HG03457 (cell line): ENCODE data around the gene LAMB4.

Source experiments
- ATAC-seq: cut with Tn5 transposase; IDR thresholded peaks from one replicate; pipeline ENCODE4 v1.9.1; 2021; ENCODE audit warnings: moderate number of reproducible peaks; ENCODE audit not compliant: unreplicated experiment

Gene LAMB4

DNA sequence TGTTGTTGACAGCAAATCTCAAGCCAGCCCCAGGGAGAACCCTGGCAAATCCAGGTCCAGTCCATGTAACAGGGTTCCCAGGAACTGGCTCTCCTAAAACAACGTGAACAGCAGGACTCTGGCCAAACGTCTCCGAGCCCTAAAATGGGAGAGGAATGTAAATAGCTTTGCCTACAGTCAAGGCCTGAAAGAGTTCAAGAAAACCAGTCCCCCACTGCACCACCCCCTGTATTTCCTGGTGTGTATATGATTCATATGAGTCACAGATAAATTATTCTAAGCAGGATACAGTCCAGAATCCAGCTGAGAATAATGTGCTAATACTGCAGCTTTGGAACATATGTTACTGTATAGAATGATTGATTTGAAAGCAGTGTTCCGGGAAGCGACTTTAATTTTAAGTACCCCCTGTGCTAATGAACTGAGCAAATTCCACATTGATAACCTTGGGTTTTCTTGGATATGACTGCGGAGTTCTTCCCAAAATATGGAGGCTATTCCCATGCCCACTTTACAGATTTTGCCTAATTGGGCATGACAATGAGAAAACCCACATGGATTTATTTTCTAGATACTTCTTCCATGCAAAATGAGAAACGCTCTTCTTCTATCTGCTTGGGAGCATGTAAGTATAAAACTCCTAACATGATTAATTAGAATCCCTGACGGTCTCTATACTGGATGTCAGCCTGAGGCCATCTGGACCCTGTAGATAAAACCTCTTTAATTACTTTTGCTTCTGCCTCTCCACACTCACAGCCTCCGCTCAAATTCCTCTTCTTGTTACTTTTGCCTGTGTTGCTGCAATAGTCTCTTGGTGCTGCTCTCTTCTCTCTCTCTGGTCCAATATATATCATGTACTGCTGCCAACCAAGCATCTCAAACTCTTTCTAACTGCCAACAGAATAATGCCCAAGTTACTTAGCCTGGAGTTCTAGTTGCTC, 50.2 kb downstream of the LAMB4 start:
- no peak for ATAC-seq

DNA sequence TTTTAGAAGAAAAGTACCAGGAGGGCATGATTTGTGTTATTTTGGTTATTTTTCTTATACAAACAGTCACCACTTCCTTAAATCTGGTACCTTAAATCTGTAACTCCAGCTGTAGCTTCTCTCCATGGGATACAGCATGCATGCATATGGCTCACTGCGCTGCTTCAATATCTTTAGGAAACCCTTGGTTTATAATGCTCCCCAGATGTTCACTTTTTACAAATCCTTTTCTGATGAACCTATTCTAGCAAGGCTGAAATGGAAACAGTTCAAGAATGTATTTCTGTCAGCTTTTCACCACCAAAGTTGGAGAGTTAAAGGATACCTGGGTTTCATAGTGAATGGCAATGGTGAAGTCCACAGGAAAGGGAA, 50.9 kb downstream of the LAMB4 start:
- ATAC-seq: no peak

DNA sequence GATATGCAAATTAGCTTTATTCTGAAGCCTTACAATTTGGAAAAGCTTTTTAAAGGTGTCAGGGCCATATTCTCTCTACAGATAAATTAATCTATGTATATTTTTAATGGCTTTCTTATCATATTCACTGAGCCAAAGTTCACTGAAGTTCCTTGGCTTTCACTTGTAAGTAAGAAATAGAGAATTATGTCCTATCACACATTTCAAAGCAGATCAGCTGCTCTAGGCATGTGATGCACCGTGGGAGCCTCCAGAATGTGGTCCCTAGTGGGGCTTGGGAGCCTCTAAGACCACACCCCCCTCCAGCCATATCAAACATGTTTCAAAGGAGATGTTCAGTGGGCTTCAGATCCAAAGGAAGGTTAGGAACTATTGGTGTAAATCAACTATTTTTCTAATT, 51.5 kb downstream of the LAMB4 start:
- no peak for ATAC-seq

DNA sequence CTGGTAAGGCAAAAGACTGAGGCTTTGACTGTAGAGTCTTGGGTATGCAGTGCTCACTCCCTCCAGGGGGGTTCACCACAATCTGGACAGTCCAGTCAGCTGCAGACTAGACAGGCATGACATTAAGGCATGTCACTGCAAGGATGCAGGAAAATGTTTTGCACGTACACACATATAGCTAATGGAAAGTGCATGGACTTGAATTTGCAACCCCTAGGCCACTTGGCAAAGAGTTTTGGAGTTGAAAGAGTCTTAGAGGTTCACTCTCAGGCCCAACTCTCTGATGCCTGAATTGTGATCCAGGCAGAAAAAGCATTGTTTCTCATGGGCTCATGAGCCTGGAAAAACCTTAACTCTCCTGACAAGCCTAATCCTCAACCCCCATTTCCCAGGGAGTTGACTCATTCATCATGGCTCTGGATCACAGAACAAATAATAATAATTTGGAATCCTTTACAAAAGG, 51.9 kb downstream of the LAMB4 start:
- no peak for ATAC-seq

DNA sequence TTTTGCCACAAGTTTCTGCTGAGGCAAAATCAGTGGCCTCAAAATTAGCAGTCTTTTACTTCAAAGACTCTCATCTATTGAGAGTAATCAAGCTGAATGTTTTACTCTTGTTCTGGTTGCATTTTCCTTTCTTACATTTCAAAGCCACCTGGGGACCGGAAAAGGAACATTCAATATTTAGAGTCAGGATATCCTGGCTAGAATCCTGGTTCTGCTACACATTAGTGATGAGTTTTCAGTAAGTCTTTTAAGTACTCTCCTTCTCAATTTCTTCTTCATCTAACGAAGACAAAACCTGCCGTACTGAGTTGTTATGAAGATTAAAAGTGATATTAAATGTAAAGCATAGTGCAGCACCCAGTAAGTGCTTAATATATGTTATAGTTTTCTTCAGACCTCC, 52.5 kb downstream of the LAMB4 start:
- no peak for ATAC-seq

DNA sequence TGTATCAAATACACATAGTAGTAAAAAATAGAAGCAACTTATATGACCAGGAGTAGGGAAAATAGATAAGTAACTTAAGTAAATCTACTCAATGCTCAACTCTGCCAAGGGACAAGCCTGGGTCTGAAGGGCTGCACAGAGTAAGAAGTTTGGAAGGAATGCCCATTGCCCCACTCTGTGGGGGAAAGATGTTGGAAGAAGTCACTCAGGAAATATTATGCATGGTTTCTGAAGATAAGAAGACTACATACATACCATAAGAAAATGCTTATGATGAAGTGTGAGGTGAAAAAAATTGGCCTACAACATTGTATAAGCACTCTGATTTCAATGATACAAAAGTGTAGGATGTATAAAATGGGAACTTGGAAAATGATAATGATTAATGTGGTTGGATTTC, 54.0 kb downstream of the LAMB4 start:
- ATAC-seq: no peak

DNA sequence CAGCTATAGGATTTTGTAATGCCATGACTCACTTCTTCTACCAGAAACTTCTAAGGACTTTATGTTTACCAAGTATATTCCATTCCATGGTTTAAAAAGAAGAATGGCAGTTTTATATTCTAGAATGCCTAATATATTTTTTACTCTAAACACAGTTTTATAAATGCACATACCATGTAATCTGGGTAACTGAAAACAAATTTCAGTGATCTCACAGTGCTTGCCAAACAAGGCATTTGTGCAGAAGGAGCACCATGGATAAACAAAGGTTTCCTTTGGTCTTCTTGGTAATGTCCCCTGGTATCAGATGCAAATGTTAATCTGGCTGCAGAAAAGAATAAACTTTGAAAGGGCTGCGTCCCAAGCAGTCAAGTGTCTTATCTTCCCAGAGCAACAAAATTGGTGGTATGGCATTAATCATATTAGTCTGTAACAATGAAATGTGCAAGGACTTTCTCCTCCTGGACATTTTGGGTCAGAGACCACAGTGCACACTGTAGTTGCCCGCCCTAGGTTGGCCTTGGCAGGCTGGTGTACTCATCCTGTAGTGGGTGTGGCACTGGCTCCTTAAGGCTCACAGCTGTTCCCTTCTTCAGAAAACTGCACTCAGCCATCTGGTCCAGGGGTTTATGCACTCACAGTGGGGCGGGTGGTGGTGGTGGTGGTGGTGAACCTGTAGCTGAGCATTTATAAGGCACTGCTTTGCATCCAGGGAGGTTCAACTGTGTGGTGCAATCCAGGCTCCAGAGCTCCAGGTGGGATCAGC, 56.7 kb downstream of the LAMB4 start:
- no peak for ATAC-seq

DNA sequence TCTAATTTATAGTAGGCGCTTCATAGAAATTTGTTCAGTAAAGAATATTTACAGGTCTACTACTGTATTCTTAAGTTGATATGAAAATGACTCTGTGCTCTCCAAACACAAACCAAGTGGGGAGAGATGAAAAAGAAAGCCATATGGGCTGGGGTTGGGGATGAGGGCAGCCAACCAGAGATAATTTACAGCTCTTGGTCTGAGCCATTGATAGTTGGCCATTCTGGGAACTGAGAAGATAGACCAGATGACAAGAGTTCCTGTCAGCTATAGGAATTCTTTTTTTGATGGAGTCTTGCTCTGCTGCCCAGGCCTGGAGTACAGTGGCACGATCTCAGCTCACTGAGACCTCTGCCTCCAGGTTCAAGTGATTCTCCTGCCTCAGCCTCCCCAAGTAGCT, 57.4 kb downstream of the LAMB4 start:
- ATAC-seq: no peak

DNA sequence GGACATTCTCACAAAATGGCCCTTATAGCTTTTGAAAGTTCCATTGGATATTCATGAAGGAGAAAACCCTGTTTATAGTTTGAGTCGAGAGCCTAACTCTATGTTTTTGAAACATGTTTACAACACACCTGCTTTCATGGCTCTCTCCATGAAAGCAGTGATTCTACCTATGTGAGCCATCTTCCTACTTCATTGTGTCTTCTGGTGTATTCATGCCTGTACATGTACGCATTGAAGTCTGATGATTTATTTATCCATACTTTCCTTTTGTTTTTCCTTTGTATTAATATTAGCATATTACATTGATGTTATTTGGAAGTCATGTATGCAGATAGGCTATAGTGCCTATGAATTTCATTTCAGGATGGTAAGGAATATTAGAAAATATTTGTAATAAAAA, 58.0 kb downstream of the LAMB4 start:
- ATAC-seq: no peak

DNA sequence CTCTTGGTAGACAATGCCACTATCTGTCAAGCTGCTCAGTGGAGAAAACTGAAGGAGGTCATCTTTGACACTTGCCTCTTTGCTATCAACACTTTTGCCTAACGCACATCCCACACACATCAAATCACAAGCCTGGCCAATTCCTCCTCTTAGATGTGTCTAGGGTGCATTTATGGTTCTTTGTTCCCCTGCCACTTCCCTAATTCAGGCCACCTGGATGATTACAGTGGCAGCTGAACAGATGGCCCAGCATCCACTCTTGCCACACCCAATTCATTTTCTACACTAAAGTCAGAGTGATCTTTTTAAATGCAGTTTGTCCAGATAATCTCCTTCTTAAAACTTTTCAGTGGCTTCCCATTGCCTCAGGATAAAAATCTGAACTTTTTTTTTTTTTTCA, 58.6 kb downstream of the LAMB4 start:
- ATAC-seq: no peak

DNA sequence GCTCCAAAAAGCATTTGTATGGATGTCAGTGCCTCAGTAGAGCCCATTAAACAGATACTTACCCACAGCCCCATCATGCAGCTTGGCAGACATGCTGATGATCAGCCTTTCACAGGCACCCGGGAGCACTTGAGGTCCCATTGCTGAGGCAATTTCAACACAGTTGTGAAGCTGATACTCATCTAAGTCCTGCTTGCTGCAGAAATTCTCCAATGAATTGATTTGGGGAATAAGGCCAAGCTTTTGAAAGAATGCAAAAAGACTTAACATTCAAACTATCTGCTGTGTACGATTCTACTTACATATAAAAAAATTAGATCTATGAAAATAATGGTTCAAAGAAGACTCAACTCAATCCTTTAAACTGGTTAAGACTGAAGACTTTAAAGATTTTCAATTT, 60.5 kb downstream of the LAMB4 start:
- ATAC-seq: no peak

DNA sequence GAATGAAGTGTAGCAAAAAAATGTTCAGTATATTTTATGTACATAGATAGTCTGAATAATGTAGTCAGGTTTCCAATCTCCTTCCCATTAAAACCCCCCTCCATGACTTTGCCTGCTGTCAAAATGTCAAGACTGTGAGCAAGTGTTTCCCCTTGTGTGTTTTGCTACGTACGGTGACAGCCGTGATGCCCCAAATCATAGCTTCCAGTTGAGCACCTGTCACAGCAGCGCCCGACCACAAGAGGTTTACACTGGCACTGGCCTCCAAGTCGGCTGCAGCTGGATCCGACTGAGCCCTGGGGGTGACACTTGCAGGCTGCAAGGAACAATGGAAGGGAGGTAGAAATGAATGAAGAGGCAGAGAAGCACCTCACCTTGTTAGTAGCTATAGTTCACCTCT, 62.3 kb downstream of the LAMB4 start:
- ATAC-seq: no peak

DNA sequence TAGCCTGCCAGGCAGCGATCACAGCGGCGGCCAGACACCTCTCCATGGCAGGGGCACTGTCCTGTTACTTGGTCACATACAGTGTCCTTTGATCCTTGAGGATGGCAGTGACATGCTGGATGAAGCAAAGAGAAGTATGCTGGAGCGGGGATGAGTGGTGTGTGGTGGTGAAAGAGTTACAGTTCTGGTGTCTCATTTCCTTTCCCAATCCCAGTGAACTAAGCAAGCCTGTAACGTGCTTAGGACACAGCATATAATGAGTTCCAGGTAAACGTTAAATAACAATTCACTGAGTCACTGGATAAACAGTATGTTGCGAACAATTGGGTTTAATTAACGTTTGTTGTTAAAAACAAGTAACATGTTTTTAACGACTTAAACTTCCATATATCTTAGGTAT, 63.7 kb downstream of the LAMB4 start:
- no peak for ATAC-seq

DNA sequence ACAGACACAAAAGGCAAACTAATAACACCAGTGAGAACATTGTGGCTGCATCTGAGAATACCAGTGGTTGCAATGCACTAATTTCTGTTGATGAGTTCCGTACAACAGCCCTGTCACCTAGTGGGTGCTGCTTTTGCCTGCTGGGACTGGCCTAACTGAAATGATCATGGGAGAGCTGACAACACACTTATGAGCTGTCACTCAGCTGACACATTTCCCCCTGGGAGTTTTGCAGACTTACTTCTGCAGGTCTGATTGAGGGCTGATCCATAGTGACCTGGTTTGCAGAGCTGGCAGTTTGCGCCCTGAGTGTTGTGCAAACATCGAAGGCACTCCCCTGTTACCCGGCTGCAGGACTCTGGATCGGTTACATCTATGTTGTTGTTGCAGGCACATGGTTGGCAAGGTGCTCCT, 66.6 kb downstream of the LAMB4 start:
- ATAC-seq: no peak

DNA sequence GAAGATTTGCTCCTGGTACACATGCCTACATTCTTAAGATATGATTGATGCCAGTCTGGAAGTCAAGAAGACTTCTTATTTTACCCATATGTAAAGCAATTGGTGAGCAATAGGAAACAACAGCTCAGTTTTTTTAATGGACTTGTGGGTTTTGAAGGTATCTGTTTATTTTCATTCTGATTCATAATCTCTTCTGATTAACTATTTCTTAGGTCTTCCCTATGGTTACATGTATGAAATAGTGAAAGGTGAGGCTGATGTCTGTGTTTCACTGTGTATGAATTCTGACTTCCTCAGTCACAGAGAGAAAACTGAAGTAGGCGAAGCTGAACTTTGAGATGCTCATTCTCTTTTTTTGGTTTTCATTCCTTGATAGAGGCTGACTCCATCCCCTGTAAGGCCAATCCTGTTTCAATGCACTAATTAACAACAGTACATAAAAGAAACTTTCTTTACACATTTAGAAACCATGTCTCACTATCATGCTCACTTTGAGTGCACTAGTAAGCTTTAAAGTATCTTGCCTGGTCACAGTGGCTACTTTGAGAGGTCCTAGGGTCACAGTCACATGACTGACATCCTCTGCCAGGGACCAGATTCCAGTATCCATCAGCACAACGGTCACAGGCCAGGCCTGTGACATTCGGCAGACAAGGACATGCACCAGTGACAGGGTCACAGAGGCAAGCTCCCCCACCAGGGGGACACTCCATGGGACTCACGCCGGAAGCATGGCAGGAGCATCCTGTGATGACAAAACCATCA, 67.7 kb downstream of the LAMB4 start:
- ATAC-seq: no peak

DNA sequence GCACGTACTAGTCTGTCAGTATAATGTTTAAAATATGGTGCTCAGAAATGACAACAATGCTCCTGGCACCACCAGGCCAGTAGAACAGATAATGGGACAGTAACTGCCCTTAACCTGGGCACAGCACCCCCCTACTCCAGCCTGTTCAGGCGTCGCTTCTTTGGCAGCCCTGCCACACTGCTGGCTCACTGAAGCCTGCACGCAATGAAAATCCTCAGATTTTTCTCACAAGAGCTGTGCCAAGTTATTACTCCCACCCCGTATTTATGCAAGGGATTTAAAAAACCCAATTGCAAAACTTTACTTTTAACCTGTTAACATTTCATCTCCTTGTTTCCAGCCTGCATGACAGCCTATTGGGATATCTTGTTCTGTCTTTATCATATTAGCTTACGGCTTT, 70.6 kb downstream of the LAMB4 start:
- no peak for ATAC-seq

DNA sequence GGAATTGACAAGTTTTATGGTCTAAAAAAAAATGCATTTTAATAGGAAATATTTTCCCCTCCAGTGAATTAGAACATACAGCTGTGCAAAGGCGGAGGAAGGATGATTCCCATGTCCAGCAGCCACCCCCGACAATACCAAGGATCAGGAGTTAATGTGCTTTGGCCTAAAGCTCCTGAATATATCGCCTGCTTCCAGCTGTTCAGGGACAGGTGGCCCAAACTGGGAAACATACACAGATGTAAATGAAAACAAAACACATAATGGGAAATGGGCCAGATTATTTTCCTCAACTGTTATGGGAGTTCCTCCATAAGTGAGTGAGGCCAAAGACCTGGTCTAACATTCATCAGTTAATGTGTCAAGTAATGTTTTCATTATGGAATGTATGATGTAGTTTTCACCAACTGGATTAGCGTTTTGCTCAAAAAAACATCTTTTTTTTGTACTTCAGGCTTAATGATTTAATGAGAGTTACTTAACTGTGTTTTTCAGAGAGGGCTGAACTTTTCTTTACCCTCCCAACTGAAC, 72.1 kb downstream of the LAMB4 start:
- no peak for ATAC-seq

DNA sequence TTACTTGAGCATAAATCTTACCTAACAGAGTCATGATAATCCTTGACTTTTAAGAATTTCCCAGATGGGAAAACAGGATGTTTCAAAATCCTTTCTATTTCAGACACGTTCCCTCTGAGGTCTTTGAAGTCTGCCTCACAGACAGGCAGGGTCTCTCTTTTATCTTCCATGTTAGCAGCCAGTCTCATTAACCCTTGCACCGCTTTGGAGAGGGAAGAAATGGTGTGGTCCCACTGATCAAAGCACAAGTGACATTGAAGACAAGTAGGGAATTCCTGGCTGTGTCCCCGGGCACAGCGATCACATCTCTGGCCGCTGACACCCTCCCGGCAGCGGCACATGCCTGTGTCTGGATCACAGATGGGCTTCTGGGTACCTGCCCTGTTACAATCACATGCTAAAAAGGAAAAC, 74.5 kb downstream of the LAMB4 start:
- no peak for ATAC-seq

DNA sequence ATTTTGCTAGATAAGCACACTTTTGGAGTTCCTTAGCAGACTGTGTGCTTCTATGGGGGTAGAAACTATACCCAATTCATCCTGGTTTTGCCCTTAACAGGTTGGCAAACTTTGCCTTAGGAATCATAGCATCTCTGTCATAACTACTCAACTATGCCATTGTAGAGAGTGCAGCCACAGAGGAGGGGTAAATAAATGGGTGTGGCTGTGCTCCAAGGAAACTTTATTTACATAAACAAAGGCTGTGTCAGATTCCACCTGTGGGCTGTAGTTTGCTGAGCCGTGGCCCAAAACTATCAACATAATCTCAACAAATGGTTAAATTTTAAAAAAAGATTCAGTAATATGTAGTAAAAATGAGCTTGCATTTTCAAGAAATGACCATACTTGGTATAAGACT, 75.6 kb downstream of the LAMB4 start:
- ATAC-seq: no peak

DNA sequence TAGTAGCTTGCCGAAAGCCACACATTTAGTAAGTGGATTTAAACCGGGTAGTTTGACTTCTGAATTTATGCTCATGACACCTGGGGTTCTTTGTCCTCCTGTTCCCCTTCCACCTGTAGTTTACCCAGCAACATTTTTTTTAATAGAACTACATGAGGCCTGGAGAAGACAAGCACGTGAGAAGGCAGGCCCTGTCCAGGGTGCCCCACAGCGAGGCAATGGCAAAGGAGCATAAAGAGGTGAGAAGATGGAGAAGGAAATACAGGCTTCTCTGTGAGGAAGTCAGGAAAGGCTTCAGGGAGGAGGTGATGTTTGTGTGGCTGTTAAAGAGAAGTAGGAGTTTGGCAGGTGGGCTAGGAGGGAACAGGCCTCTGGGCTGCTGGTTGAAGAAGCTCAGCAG, 76.9 kb downstream of the LAMB4 start:
- no peak for ATAC-seq

DNA sequence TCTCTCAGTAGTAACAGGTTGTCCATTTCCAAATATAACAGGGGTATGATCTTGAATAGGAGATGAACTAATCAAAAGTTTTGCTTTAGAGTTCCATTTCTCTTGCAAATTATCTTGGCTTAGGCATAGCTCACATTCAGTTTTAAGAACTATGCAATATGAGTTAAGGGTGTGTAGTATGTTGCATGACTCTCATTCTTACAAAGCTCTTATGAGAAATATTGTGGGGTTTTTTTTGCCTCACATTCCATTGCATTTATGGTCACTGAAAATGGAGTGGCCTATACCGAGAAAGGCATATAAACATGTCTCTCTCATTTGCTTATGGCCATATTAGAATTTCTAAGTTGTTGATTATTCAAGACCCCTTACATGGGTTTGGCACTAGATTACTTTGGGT, 78.7 kb downstream of the LAMB4 start:
- no peak for ATAC-seq
